Ureter (tissue), 1 donor: ENCODE measurements around the gene PRICKLE2. TPM values are rescaled to one million over a fixed set of nuclear protein-coding genes. Genes with fewer than 3 reads are reported as not detected.

Experiments
- DNase-seq: peaks from one replicate; pipeline ENCODE4 v3.0.0-alpha.2; 2020; ENCODE audit warnings: low spot score
- total RNA-seq: library from RNA; stranded (reverse); gene quantifications from one replicate; pipeline ENCODE4 v1.2.4, GENCODE V29; 2023
- donor health status: DM: yes; HTN: yes; CAD: no.

PRICKLE2 gene
- total RNA-seq, 1 donor from 2014 or later: 43.7 TPM

- no peak for DNase-seq
Observed at GRCh38 chr3:64253689-64254088, 28.4 kb upstream of the PRICKLE2 start.

GRCh38 chr3:64251019-64251418, 25.8 kb upstream of the PRICKLE2 start:
- DNase-seq: no peak

DNA sequence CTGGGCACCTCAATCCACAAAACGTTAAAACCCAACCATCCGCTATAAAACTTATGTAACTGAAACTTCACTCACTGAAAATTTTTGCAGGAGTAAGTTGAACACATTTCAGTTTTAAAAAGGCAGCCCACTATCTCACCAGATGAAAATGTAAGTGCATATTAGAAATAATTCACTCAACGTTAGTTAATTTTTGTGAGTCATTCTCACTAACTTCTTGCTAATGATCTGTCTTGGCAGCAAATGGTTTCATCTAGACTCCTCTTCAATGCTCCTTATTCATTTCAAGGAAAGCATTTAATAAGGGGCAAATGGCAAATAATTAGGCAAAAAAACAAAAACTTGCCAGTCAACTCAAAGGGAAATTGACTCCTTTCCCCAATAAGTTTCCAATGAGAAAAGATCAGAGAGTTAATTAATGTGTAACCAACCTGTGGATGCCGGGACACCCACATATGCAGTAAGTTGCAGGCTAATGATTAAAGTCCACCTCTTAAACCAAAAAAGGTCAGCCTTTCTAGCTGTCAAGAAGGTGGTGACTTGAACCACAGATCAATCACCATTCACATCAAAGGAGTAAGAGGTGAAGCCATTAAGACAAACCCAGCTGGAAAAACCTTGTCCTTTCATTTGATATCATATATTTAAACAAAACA, 22.9 kb upstream of the PRICKLE2 start:
- no peak for DNase-seq

GRCh38 chr3:64244011-64244942, 19.0 kb upstream of the PRICKLE2 start:
- DNase-seq: no peak

GRCh38 chr3:64242435-64242834, 17.2 kb upstream of the PRICKLE2 start:
- peak; percentile 63 for DNase-seq

DNA sequence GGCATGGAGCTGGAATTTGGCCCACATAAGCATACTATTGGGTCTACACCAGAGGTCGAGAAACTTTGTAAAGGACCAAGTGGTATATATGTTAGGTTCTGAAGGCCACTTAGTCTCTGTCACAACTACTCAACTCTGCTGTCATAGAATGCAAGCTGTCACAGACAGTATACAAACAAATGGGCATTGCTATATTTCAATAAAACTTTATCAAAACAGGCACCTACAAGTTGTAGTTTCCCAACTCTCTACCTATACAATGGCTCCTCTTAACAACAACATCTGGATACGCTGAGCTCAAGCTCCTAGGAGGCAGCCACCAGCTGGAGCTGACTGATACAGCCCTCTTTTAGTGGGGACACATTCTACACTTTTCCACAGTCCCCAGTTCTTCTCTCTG, 15.7 kb upstream of the PRICKLE2 start:
- no peak for DNase-seq

- no peak for DNase-seq
Observed at GRCh38 chr3:64240396-64240795, 15.1 kb upstream of the PRICKLE2 start.

DNA sequence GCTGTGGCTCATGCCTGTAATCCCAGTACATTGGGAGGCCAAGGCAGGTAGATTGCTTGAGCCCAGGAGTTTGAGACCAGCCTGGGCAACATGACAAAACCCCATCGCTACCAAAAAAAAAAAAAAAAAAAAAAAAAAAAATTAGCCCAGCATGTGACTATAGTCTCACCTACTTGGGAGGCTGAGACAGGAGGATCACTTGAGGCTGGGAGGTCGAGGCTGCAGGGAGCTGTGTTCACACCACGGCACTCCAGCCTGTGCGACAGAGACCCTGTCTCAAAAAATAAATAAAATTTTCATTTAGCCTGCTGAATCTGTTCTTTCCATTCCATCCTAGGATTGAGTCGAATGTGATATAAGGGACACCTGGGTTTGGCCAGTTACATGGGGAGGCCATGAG, 14.6 kb upstream of the PRICKLE2 start:
- DNase-seq: no peak

- peak; percentile 76 for DNase-seq
Observed at GRCh38 chr3:64238971-64239667, 13.9 kb upstream of the PRICKLE2 start.

- no peak for DNase-seq
Observed at GRCh38 chr3:64237083-64237482, 11.8 kb upstream of the PRICKLE2 start.

DNA sequence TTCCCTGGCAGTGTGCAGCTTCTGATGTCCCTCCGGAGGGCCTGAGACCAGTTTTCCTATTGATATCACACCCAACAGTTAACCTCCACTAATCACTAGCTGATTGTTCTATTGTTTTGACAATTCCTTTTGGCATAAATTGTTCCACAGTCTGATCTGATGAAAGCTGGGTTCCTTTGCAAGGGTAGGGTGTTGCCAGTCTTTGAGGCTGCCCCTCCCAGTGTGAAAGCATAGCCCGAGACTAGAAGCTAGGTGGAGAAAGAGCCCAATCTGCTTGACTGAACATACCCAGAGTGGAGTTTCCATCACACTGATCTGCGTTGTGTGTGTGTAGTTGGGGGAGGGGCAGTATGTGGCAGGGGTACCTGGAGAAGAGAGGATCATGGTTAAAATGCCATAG, 10.3 kb upstream of the PRICKLE2 start:
- DNase-seq: no peak

- no peak for DNase-seq
Observed at GRCh38 chr3:64234571-64234970, 9.3 kb upstream of the PRICKLE2 start.

GRCh38 chr3:64232821-64233220, 7.6 kb upstream of the PRICKLE2 start:
- DNase-seq: no peak

DNA sequence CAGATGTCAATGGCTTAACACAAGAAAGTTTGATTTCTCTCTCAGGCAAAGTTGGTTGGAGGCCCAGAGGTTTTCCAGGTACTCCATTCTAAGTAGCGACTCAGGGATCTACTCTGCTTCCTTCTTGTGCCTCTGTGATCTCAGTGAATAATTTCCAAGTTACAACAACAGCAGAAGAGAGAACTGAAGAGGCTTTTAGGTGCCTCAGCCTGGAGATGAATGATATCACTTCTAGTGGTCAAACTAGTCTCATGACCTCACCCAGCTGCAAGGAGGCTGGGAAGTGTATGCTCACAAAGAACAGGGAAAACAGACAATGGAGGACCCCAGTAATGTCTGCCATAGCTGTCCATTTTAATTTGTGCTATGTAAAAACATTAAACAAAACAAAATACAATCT, 4.6 kb upstream of the PRICKLE2 start:
- no peak for DNase-seq

- DNase-seq: no peak
Observed at GRCh38 chr3:64228110-64228509, 2.8 kb upstream of the PRICKLE2 start.

GRCh38 chr3:64226730-64227129, 1.5 kb upstream of the PRICKLE2 start:
- DNase-seq: no peak

GRCh38 chr3:64225695-64226499, 631 bp upstream of the PRICKLE2 start:
- DNase-seq: no peak

DNA sequence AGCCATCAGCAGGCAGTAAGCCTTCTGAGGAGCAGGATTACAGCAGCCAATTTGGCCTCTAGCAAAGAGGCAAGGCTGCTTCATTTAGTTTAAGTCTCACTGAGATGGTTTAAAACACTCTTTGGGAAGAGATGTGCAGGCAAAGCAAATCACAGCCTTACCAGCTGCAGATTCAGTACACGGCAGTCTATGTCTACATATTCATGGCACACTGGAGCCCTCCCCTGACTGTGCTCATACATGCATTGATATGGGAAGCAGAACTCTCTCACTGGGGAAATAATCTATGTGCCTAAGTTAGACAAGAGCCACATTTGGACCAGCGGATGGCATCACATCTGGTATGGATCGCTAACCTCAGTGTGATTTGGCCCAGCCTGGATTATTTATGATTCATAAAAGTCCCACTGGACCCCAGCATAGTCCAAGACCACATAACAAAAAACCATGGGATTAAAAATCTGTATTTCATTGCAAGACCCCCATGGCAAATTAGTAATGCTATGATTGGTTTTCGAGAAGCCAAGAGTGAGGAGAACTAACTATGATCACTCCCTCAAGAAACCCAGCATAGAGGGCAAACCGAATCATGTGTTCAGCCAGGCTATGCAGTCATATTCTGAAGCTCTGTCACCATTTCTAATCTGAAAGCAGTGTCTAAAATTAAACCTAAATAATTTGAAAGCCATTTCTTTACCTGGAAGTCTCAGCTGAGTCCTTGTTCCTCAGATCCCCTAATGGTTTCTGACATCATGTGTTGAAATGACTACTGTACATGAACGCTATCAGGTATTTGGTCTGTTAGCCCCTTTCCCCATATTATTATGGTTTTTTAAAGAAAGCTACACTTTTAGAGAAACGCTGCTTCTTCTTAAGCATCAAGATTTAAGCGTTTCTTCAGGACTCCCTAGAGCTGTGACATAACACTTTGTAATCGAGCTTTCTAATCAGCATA, 1.2 kb downstream of the PRICKLE2 start:
- no peak for DNase-seq

DNA sequence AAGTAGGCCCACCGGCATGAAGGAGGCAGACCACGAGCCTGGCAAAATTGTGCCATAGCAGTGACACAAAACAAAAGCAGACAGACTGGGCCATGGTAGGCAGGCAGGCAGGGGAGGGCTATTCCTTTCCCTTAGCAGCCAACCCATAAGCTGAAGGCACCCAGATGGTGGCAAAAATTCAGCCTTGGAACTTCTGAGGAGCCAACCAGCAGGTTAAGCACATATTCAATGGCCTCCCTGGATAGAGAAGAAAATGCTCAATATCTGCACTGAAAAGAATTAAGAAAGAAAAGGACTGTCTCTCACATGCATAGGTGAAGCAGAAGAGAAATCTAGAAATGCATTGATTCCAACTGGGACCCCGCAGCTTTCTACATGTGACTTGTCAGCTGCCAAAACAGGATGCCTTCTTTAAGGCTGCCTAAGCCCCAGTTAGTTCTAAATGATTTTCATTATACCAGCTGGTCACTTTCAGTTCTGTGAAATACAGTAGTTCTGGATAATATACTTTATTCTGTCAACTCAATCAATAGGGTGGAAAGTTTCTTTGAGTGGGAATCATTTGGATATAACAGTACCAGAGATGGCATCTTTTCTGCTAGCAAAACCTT, 2.7 kb downstream of the PRICKLE2 start:
- no peak for DNase-seq
